ENCODE data around the gene SPRED3.

DNA sequence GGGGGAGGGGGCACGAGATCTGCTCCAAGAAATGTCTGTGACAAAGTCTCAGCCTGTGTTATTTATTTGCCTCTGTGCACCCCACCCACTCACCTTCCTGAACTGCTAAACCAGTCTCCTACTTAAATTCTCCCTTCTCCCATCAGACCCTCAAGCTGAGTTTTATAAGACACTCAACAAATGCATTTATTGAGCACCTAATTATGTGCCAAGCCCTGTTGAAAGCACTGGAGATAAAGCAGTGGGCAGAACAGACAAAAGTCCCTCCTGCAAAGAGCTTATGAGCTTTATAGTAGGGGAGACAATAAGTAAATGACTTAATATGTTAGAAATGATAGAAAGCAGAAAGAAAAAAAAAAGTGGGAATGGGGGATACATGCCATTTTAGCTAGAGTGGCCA is 11.0 kb downstream of the SPRED3 start:
- TF ChIP-seq PTTG1 (tag; IDR thresholded peaks at IDR 0.05; ENCODE audit: low read depth) (no peak), ZNF197 (CRISPR knock-in tag; IDR thresholded peaks at IDR 0.05; ENCODE audit: low read depth) (no peak), TCF7L2 (IDR thresholded peaks at IDR 0.05; ENCODE audit: low read depth, low read length) (no peak), CHD2 (IDR thresholded peaks at IDR 0.05; ENCODE audit: low read depth, low read length) (no peak), CCAR2 (IDR thresholded peaks at IDR 0.05; ENCODE audit: low read depth, low read length) (no peak), POLR2G (IDR thresholded peaks at IDR 0.05; ENCODE audit: low read depth, low read length) (no peak)
